ENCODE results near the gene SUFU.

- TF ChIP-seq POLR2AphosphoS5 (IDR thresholded peaks at IDR 0.05) (no peak), EP300 (IDR thresholded peaks at IDR 0.05) (no peak), CTCF (IDR thresholded peaks at IDR 0.05) (no peak), POLR2A (IDR thresholded peaks at IDR 0.05) (no peak)
Measured at GRCh38 chr10:102658802-102659201, 155.0 kb downstream of the SUFU start.

All from gastroesophageal sphincter (tissue), 3 donors.